ENCODE measurements around the gene TSSC4. TPM values are rescaled to one million over a fixed set of nuclear protein-coding genes. Genes with fewer than 3 reads are reported as not detected.

The TSSC4 gene
- total and polyA plus RNA-seq, 2 of the 13 experiments (the other 11 are each of a cell fraction or from before 2014, with no cell fraction given): 16.2 to 58.6 TPM

GRCh38 chr11:2378527-2379210 lies 21.9 kb upstream of the TSSC4 start:
- FAIRE-seq (no peak), ATAC-seq (no peak), DNase-seq (ENCODE audit: low spot score) (no peak)
- no peak overlapping the region for H3K4me2 ChIP-seq (ENCODE audit: low read depth, low read length)
- no peak for TF ChIP-seq ZNF691 (CRISPR knock-in tag; IDR thresholded peaks at IDR 0.05; ENCODE audit: borderline replicate concordance, low read depth)
- TF ChIP-seq ZZZ3 (CRISPR knock-in tag; IDR thresholded peaks at IDR 0.05; ENCODE audit: borderline replicate concordance): no peak
- TF ChIP-seq ZBTB10 (CRISPR knock-in tag; IDR thresholded peaks at IDR 0.05; ENCODE audit: borderline replicate concordance): no peak
- TF ChIP-seq ZFP36L1 (CRISPR knock-in tag; IDR thresholded peaks at IDR 0.05): no peak
- no peak for TF ChIP-seq ZNF331 (CRISPR knock-in tag; IDR thresholded peaks at IDR 0.05)
- no peak for TF ChIP-seq MLX (CRISPR knock-in tag; IDR thresholded peaks at IDR 0.05)
- no peak for TF ChIP-seq ETV5 (CRISPR knock-in tag; IDR thresholded peaks at IDR 0.05; ENCODE audit: borderline replicate concordance)
- TF ChIP-seq, protein P1, sequence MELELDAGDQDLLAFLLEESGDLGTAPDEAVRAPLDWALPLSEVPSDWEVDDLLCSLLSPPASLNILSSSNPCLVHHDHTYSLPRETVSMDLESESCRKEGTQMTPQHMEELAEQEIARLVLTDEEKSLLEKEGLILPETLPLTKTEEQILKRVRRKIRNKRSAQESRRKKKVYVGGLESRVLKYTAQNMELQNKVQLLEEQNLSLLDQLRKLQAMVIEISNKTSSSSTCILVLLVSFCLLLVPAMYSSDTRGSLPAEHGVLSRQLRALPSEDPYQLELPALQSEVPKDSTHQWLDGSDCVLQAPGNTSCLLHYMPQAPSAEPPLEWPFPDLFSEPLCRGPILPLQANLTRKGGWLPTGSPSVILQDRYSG (CRISPR knock-in tag; IDR thresholded peaks at IDR 0.05): no peak
- TF ChIP-seq BRD4 (CRISPR knock-in tag; IDR thresholded peaks at IDR 0.05): no peak
- no peak for TF ChIP-seq ESRRA (CRISPR knock-in tag; IDR thresholded peaks at IDR 0.05; ENCODE audit: low read depth)
- no peak for TF ChIP-seq ZFY (CRISPR knock-in tag; IDR thresholded peaks at IDR 0.05)
- TF ChIP-seq RORA (CRISPR knock-in tag; IDR thresholded peaks at IDR 0.05): no peak
- no peak for TF ChIP-seq FOXJ3 (CRISPR knock-in tag; IDR thresholded peaks at IDR 0.05; ENCODE audit: borderline replicate concordance)
- TF ChIP-seq ZSCAN29 (CRISPR knock-in tag; conservative IDR thresholded peaks at IDR 0.05): no peak
- TF ChIP-seq GTF3A (CRISPR knock-in tag; conservative IDR thresholded peaks at IDR 0.05): no peak
- no peak for TF ChIP-seq PRPF4 (IDR thresholded peaks at IDR 0.05; ENCODE audit: low read depth, low read length, poor library complexity, severe bottlenecking)
- no peak for TF ChIP-seq ATF4 (CRISPR knock-in tag; IDR thresholded peaks at IDR 0.05)
- no peak for TF ChIP-seq ZNF878 (CRISPR knock-in tag; IDR thresholded peaks at IDR 0.05)
- no TSS peak for BruUV-seq (replicated peaks)
- ChIA-PET POLR2A (interaction anchor here (0.6 kb wide), 1 partner anchor 22 kb away, joined by 3 read pairs; no protein-coding TSS in a partner anchor), CTCF (ENCODE audit: low intra/inter-chr PET ratio, low total read pairs) (no interaction called here)
- WGBS (ENCODE audit: low lambda C conversion rate): 0% methylated on average over 3 of the region's 23 CpGs
- intact Hi-C loops (cut with micrococcal nuclease; ENCODE audit: unreplicated experiment) (no loop called here), in situ Hi-C loops (cut with HindIII; ENCODE audit: extremely low pct_ligation_motif_present, low pct_unique_long_range_greater_than_20kb) (no loop called here)
- H3K27ac ChIP-seq (ENCODE audit: extremely low read length, insufficient read depth, low read length): no peak overlapping the region
- no peaks in the 10 kb centered on the region for H3K36me3 ChIP-seq (replicated peaks in 1 of 2; ENCODE audit: control insufficient read depth in 1 of 2, insufficient read depth in 2 of 2, low read length in 2 of 2)
- H3K4me3 ChIP-seq (replicated peaks in 1 of 3; ENCODE audit: insufficient read depth in 1 of 3, low read depth in 2 of 3, low read length in 3 of 3): no peak overlapping the region
- no peaks in the 10 kb centered on the region for H4K20me1 ChIP-seq (ENCODE audit: insufficient read depth, low read length)
- no peak overlapping the region for H3K9ac ChIP-seq (ENCODE audit: insufficient read depth, low read depth, low read length)
- no peaks in the 10 kb centered on the region for H3K79me2 ChIP-seq (ENCODE audit: insufficient read depth, low read length)
- H3K4me1 ChIP-seq (ENCODE audit: insufficient read depth, low read length): peaks cover 7% of the 10 kb centered on the region; the same call in 1 of the 2 replicates
- H3K27me3 ChIP-seq (ENCODE audit: control insufficient read depth in 1 of 2, insufficient read depth in 2 of 2, low read length in 2 of 2): peaks cover 9 to 77% of the 10 kb centered on the region in 2 experiments
- no peak overlapping the region for H2AFZ ChIP-seq (ENCODE audit: low read length)
- H3K9me3 ChIP-seq (ENCODE audit: low read length): no peaks in the 10 kb centered on the region

All from HepG2 (cell line).